HG02970 (cell line): ENCODE data around the gene SPRING1.
"Not testable (repeated sequence)": the region's sequence is repeated elsewhere in the genome, so short reads cannot be mapped to it uniquely, and the experiment has no call there.

Experiments used
- ATAC-seq: cut with Tn5 transposase; IDR thresholded peaks from one replicate; pipeline ENCODE4 v1.9.1; 2021; ENCODE audit warnings: mild to moderate bottlenecking, moderate library complexity, moderate number of reproducible peaks; ENCODE audit not compliant: unreplicated experiment, low FRiP score

Gene SPRING1

GRCh38 chr12:116737774-116738657, at the start of gene SPRING1, which contains the start of gene RNFT2:
Gene SPRING1 (minus strand): TSS chr12:116738069. CDS start chr12:116737900, 169 bp downstream.
Gene RNFT2 (plus strand): TSS chr12:116738315. CDS start chr12:116740498, 2,183 bp downstream.
- peak; percentile 99 for ATAC-seq

GRCh38 chr12:116784238-116784612, 46.4 kb upstream of the SPRING1 start:
- no peak for ATAC-seq

GRCh38 chr12:116783525-116784237, 45.8 kb upstream of the SPRING1 start:
- ATAC-seq: no peak

GRCh38 chr12:116780942-116781341, 43.1 kb upstream of the SPRING1 start:
- no peak for ATAC-seq

GRCh38 chr12:116779597-116779996, 41.7 kb upstream of the SPRING1 start:
- no peak for ATAC-seq

- ATAC-seq: no peak
Observed at GRCh38 chr12:116777245-116777644, 39.4 kb upstream of the SPRING1 start.

- no peak for ATAC-seq
Observed at GRCh38 chr12:116774020-116774419, 36.2 kb upstream of the SPRING1 start.

- ATAC-seq: no peak
Observed at GRCh38 chr12:116773276-116773731, 35.4 kb upstream of the SPRING1 start.

GRCh38 chr12:116771651-116772050, 33.8 kb upstream of the SPRING1 start:
- no peak for ATAC-seq

GRCh38 chr12:116766746-116767145, 28.9 kb upstream of the SPRING1 start:
- no peak for ATAC-seq

GRCh38 chr12:116766285-116766684, 28.4 kb upstream of the SPRING1 start:
- no peak for ATAC-seq

GRCh38 chr12:116765271-116765670, 27.4 kb upstream of the SPRING1 start:
- no peak for ATAC-seq

GRCh38 chr12:116761499-116761898, 23.6 kb upstream of the SPRING1 start:
- ATAC-seq: no peak

- ATAC-seq: no peak
Observed at GRCh38 chr12:116760622-116761020, 22.8 kb upstream of the SPRING1 start.

GRCh38 chr12:116759783-116760621, 22.1 kb upstream of the SPRING1 start:
- ATAC-seq: no peak

- ATAC-seq: not testable (repeated sequence)
Observed at GRCh38 chr12:116754783-116755182, 16.9 kb upstream of the SPRING1 start.

- not testable (repeated sequence) for ATAC-seq
Observed at GRCh38 chr12:116754097-116754496, 16.2 kb upstream of the SPRING1 start.

GRCh38 chr12:116750298-116750697, 12.4 kb upstream of the SPRING1 start:
- no peak for ATAC-seq

- no peak for ATAC-seq
Observed at GRCh38 chr12:116749884-116750283, 12.0 kb upstream of the SPRING1 start.

- no peak for ATAC-seq
Observed at GRCh38 chr12:116745554-116745953, 7.7 kb upstream of the SPRING1 start.
